ENCODE results near the gene SULT6B1.
"Not testable (repeated sequence)": the region's sequence is repeated elsewhere in the genome, so short reads cannot be mapped to it uniquely, and the experiment has no call there.

Gene SULT6B1

GRCh38 chr2:37195862-37196319 lies 7.4 kb upstream of the SULT6B1 start:
- not testable (repeated sequence) for DNase-seq

GRCh38 chr2:37192551-37192950 lies 4.1 kb upstream of the SULT6B1 start:
- no peak for DNase-seq

- DNase-seq = no peak
Measured at GRCh38 chr2:37191747-37192146, 3.3 kb upstream of the SULT6B1 start.

GRCh38 chr2:37191253-37191652 lies 2.8 kb upstream of the SULT6B1 start:
- no peak for DNase-seq

GRCh38 chr2:37190290-37190689 lies 1.8 kb upstream of the SULT6B1 start:
- peak; percentile 18 for DNase-seq

- DNase-seq = peak; percentile 11
Measured at GRCh38 chr2:37189452-37190153, 1.1 kb upstream of the SULT6B1 start.

GRCh38 chr2:37181726-37182684 lies 6.5 kb downstream of the SULT6B1 start:
- no peak for DNase-seq

GRCh38 chr2:37180640-37181039 lies 7.8 kb downstream of the SULT6B1 start:
- no peak for DNase-seq

GRCh38 chr2:37180006-37180639 lies 8.3 kb downstream of the SULT6B1 start:
- no peak for DNase-seq

- DNase-seq = no peak
Measured at GRCh38 chr2:37173741-37174140, 14.7 kb downstream of the SULT6B1 start.

- no peak for DNase-seq
Measured at GRCh38 chr2:37171624-37171950, 16.9 kb downstream of the SULT6B1 start.

- peak; percentile 56 for DNase-seq
Measured at GRCh38 chr2:37168217-37168981, 20.1 kb downstream of the SULT6B1 start.

GRCh38 chr2:37167636-37168180 lies 20.8 kb downstream of the SULT6B1 start:
- DNase-seq = no peak

- DNase-seq = no peak
Measured at GRCh38 chr2:37164757-37165156, 23.7 kb downstream of the SULT6B1 start.

GRCh38 chr2:37156857-37157714 lies 31.4 kb downstream of the SULT6B1 start, which contains the start of gene EIF2AK2:
Gene EIF2AK2 (minus strand): TSS chr2:37156980. CDS start chr2:37147806, 9,174 bp downstream.
- DNase-seq = peak; percentile 88

GRCh38 chr2:37156071-37156856 lies 32.2 kb downstream of the SULT6B1 start:
- no peak for DNase-seq

- DNase-seq = no peak
Measured at GRCh38 chr2:37154785-37155184, 33.7 kb downstream of the SULT6B1 start.

GRCh38 chr2:37153224-37153623 lies 35.2 kb downstream of the SULT6B1 start:
- DNase-seq = no peak

- DNase-seq = peak; percentile 57
Measured at GRCh38 chr2:37149626-37150322, 38.7 kb downstream of the SULT6B1 start.

GRCh38 chr2:37148325-37148724 lies 40.1 kb downstream of the SULT6B1 start:
- DNase-seq = no peak

Data from activated CD4-positive, alpha-beta T cell treated with anti-CD3 and anti-CD28 coated beads, Interleukin-2, amount 50 U/mL, for 16 hours (primary cell).